Stromal cell of bone marrow (primary cell): ENCODE results near the gene RNF141.

Experiments
- DNase-seq: peaks from one replicate; pipeline ENCODE4 v3.0.0-alpha.2; 2012; ENCODE audit warnings: low read depth

RNF141 gene

GRCh38 chr11:10481560-10482349, 59.2 kb downstream of the RNF141 start:
- DNase-seq, result no peak

DNA sequence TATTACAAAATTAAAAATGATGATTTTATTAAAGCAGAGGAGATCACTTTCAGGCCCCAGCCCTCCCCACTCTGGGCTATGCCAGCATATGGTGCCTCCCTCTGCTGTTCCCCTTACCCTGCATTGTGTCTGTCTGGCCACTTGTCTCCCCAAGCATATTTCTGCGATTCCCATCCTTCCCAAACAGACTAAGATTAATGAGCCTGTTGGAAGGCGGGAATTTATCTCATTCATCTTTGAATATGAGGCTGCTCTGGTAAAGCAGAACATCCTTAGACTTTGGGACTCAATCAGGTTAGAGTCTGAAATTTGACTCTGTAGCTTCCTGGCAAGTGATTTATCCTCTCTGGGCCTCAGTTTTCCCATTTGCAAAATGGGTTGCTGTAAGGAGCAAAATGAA, 60.2 kb downstream of the RNF141 start:
- DNase-seq, result no peak

- no peak for DNase-seq
Measured at GRCh38 chr11:10480026-10480425, 61.0 kb downstream of the RNF141 start.

- DNase-seq, result no peak
Measured at GRCh38 chr11:10478574-10479550, 62.1 kb downstream of the RNF141 start.

DNA sequence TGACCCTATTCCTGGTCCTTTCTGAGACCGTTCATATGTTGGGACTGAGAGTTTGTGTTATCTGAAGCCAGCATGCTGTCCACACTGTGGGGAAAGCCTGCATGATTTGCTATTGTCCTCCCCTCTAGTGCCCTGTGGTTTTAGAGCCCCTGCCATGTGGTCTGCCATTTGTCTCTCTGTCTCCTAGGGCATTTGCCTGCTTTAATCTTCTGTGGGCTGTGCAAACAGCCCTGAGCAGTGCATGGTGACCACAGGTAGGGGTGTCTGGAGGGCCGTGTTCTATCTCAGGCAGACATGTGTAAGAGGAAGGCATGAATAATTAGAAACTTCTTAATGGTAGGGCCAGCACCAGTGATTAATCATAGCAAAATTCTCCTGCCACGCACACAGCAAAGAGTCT, 62.9 kb downstream of the RNF141 start:
- no peak for DNase-seq

GRCh38 chr11:10477690-10478046, 63.3 kb downstream of the RNF141 start:
- no peak for DNase-seq

GRCh38 chr11:10476927-10477689, 63.9 kb downstream of the RNF141 start:
- DNase-seq, result no peak

- no peak for DNase-seq
Measured at GRCh38 chr11:10476342-10476741, 64.6 kb downstream of the RNF141 start.

GRCh38 chr11:10474551-10474950, 66.4 kb downstream of the RNF141 start:
- DNase-seq, result no peak

DNA sequence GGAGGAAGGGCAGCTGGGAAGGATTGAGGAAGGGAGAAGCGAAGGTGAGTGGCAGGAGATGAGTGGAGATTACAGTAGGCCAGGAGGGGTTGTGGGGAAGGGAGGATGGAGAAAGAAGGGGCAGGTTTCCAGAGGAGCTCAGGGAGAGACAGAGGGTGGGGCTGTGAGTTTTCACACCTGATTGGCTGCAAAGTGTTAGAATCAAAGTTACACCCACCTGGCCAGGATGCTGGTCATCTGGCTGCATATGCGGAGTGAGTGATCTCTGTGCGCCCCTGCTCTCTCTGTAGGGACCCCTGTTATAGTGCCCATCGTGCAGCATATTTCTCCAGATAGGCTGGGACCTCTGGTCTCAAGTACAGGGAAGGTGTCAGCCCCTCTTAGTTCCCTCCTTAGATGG, 67.6 kb downstream of the RNF141 start:
- no peak for DNase-seq

- DNase-seq, result no peak
Measured at GRCh38 chr11:10462746-10463300, 78.2 kb downstream of the RNF141 start.
